Measurements from ENCODE around the gene TSPY2.
"Not testable (repeated sequence)": the region's sequence is repeated elsewhere in the genome, so short reads cannot be mapped to it uniquely, and the experiment has no call there.

DNA sequence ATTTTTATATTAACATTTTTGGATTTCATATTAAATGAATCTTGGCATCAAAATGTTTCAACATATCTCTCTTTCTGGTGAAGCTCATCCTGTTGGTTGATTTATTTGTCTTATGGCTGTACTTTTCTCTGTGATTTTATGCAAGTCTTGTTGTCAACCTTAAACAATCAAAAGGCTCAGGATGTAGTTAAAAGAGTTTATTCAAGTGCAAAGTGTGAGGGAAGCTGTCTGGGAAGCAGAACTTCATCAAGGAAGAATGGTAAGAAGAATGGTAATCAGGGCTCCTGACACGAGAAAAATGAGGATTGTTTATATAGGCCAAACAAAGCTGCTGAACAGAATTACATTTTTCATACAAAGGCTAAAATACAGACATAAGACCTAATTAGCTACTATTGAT, 29.0 kb upstream of the TSPY2 start:
- not testable (repeated sequence) for TF ChIP-seq EZH2 (IDR thresholded peaks at IDR 0.05); POLR2AphosphoS5 (IDR thresholded peaks at IDR 0.05; ENCODE audit: borderline replicate concordance, low read depth, low read length); FOXP2 (optimal IDR thresholded peaks at IDR 0.05; ENCODE audit: control extremely low read depth, extremely low read length, insufficient read depth)

All from SK-N-MC (cell line).